Stimulated activated CD4-positive, alpha-beta T cell treated with anti-CD3 and anti-CD28 coated beads, TNF-alpha, amount 100 ng/mL, for 1 hour (primary cell): ENCODE measurements around the gene GXYLT2.

Experiments used
- DNase-seq, 3 donors: peaks; one replicate each; pipeline ENCODE4 v3.0.0-alpha.2; 2020; ENCODE audit warnings: low read depth in 3 of 3, low spot score in 1 of 3

GXYLT2 gene

DNA sequence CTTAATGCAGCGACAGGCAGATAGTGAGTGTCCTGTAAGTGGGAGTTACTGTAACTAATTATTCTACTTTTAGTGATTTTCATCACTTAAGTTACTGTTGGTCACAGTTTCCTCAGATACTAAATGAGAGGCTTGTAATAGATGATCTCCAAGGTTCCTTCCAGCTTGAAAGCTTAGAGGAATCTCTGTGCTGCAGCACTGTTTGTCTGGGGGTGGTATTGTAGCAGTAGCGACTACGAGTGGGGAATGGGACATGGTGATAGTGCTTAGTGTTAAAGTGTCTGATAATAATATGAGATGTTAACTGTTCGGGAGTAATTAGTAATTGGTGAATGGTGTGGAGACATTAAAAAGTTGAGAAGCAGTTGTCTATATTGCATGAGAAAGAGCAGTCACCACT is 121.2 kb downstream of the GXYLT2 start:
- no peak for DNase-seq

DNA sequence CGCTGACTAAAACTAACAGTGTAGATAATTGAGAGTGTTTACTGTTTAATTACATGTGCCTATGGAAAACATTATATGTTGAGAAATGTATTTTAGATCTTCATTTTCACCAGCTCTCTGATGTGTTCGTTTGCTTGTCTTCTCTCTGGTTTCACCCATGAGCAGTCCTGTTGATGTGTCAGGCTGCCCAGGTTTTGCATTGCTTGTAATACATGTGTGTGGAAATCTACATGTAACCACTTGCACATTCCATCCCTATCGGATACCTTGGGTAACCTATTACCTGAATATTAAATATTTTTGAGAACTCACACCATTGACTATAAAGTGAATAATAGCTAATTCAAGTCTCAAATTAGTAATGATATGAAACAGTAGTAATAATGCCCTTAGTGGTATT is 121.9 kb downstream of the GXYLT2 start:
- no peak for DNase-seq

DNA sequence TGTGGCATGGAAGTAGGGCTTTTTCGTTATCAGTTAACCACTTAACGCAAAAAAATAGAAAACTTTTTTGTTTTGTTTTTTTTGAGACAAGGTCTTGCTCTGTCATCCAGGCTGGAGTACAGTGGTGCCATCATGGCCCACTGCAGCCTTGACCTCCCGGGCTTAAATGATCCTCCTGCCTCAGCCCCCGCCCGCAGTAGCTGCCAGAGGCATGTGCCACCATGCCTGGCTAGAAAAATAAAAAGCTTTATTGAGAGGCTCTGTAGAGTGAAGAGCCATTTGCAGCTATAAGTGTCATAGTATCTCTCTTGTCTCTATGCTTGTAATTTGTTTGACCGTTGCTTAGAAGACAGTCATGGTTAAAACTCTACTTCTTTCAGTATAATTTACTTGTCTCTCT is 122.3 kb downstream of the GXYLT2 start:
- DNase-seq, result no peak

DNA sequence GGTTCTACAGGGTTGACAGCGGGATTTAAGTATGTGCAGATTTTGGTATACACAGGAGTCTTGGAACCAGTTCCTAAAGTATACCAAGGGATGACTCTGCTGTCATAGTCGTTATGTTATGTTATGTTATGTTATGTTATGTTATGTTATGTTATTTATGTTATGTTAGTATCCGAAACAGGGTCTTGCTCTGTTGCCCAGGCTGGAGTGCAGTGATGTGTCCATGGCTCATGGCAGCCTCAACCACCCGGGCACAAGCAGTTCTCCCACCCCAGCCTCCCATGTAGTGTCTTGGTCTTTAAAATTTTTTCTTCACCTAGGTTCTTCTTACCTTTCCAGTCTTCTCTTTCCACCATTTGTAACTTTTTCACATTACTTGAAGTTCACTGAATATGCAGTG is 130.5 kb downstream of the GXYLT2 start:
- no peak for DNase-seq

DNA sequence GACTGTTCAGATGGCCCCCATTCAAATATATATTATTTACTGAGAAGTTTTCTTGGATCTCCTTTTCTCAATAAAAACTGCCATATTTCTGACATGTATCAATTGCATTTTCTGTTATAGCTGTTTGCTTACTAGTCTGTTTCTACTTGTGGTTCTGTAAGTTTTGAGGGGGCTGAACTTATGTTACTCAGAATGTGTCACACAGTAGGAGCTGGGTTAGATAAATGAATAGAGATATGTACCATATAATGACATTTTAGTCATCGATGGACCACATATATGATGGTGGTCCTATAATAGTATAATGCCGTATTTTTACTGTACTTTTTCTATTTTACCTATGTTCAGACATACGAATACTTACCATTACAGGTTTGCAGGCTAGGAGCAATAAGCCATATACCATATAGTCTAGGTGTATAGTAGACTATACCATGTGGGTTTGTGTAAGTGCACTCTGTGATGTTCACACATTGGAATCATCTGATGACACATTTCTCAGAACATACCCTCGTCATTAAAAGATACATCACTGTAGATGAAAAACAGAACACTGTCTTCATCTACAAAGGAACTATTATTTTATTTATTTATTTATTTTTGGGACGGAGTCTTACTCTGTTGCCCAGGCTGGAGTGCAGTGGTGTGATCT is 131.1 kb downstream of the GXYLT2 start:
- no peak for DNase-seq

DNA sequence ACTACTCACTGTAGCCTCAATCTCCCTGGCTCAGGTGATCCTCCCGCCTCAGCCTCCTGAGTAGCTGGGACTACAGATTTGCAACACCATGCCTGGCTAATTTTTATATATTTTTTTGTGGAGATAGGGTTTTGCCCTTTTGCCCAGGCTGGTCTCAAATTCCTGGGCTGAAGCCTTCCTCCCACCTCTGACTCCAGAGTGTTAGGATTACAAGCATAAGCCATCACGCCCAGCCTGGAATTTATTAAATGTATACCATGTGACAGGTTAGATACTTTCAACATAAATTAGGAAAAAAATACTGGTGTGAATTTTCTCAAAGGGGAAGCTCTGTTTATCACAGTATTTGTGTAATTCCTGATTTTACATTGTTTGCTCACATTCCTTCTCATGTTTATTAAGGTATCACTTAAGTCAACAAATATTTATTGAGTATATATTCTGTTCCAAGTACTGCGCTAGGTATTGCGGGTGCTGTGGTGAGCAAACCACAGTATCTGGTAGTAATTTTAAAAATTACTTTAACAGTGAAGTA is 133.5 kb downstream of the GXYLT2 start:
- DNase-seq, result no peak

DNA sequence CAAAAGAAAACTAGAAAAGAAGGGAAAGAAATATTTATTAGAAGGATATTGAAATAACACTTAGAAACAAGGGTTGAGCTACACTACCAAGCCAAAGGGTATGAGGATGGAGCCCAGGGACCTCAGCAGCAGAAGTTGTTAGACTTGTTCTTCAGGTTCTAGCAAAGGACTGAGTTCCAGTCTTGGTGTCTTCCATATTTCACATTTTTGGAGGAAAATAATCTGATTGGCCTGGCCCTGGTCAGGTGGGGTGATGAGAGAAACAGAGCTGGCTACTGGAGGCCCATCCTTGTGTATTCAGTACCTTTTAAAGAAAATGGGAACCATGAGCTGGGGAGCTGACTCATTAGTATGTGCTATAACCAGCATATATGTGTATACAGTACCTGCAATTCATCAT is 137.0 kb downstream of the GXYLT2 start:
- DNase-seq, result no peak

DNA sequence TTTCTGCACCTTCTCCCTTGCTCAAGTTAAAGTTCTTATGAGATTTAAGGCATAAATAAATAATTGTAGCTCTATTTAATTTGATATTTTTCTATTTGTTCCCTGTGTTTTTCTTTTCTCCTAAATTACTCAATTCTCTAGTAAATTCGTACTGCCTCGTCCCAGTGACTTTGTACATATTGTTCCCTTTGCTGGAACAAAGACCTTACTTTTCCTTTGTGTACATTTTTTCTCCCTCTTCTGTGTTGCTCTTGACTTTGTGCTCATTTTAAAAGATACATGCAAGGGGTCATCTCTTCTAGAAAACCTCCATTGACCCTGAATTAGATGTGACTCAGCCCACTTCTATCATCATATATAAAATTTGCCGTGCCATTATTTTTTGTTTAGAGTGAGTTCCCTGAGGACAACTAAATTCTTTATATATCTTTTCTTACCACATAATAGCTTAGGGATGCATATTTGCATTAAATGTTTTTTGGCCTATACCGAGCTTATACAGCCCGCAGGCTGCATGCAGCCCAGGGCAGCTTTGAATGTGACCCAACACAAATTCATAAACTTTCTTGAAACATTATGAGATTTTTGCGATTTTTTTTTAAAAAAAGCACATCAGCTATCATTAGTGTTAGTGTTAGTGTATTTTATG is 138.4 kb downstream of the GXYLT2 start:
- DNase-seq, result no peak
